OCI-LY7 (cell line): Measurements from ENCODE around the gene DAB2IP. TPM values are rescaled to one million over a fixed set of nuclear protein-coding genes. Genes with fewer than 3 reads are reported as not detected.

Experiments
- Bru-seq: library from RNA; stranded (reverse); fragments of 400-500 nt; gene quantifications from one replicate; lab custom pipeline; 2021; lab: Mats Ljungman, UMichigan
- BruChase-seq, 2 experiments: library from RNA; stranded (reverse); fragments of 400-500 nt; gene quantifications; one replicate each; lab custom pipeline; 2021; lab: Mats Ljungman, UMichigan
- BruUV-seq: library from RNA; stranded (reverse); fragments of 400-500 nt; replicated peaks from 2 replicates; lab custom pipeline; 2021; lab: Mats Ljungman, UMichigan
- CTCF ChIA-PET: fragments of 300-600 bp; sonication (Branson Sonifier 250); formaldehyde crosslinking; loops from one replicate; lab custom pipeline; 2022; ENCODE audit warnings: antibody characterized with exemption; ENCODE audit not compliant: unreplicated experiment; lab: Charles Lee
- POLR2A ChIA-PET: fragments of 300-600 bp; sonication (Branson Sonifier 250); formaldehyde crosslinking; loops from one replicate; lab custom pipeline; 2022; ENCODE audit warnings: antibody characterized with exemption; lab: Charles Lee
- DNase-seq: peaks from one replicate; pipeline ENCODE4 v3.0.0-alpha.2; 2015; ENCODE audit warnings: low spot score
- H2AFZ ChIP-seq: fragments of 200-600 bp; sonication (generic), shearing (Covaris generic); 2 replicates; pipeline ENCODE4 v1.6.1; 2014; ENCODE audit warnings: mild to moderate bottlenecking, antibody characterized with exemption, low read length, moderate library complexity
- H3K27ac ChIP-seq: fragments of 200-600 bp; sonication (generic); 2 replicates; pipeline ENCODE4 v1.5.1; 2014; ENCODE audit warnings: mixed run types, low read depth, mild to moderate bottlenecking, moderate library complexity, low read length, inconsistent platforms; ENCODE audit not compliant: poor library complexity, severe bottlenecking
- H3K36me3 ChIP-seq: fragments of 200-600 bp; sonication (generic); 2 replicates; pipeline ENCODE4 v1.6.1; 2014; ENCODE audit warnings: mild to moderate bottlenecking, antibody characterized with exemption, low read length, moderate library complexity, mixed read lengths; ENCODE audit not compliant: insufficient read depth
- H3K4me1 ChIP-seq: fragments of 200-600 bp; sonication (generic); 2 replicates; pipeline ENCODE4 v1.5.1; 2014; ENCODE audit warnings: mild to moderate bottlenecking, low read length; ENCODE audit not compliant: insufficient read depth, poor library complexity, severe bottlenecking
- H3K4me2 ChIP-seq: fragments of 200-600 bp; sonication (generic); 2 replicates; pipeline ENCODE4 v1.6.1; 2014; ENCODE audit warnings: mild to moderate bottlenecking, low read length
- H3K4me3 ChIP-seq: fragments of 200-600 bp; sonication (generic); 2 replicates; pipeline ENCODE4 v1.5.1; 2014; ENCODE audit warnings: mild to moderate bottlenecking, low read depth, low read length; ENCODE audit not compliant: poor library complexity, severe bottlenecking
- H3K79me2 ChIP-seq: fragments of 200-600 bp; sonication (generic); 2 replicates; pipeline ENCODE4 v1.6.1; 2016; ENCODE audit warnings: low read depth, mild to moderate bottlenecking, low read length, moderate library complexity, mixed read lengths; ENCODE audit not compliant: insufficient read depth
- H3K9me2 ChIP-seq: fragments of 200-600 bp; sonication (generic); 2 replicates; pipeline ENCODE4 v1.6.1; 2016; ENCODE audit warnings: mild to moderate bottlenecking, low read length, mixed read lengths; ENCODE audit not compliant: insufficient read depth
- H3K9me3 ChIP-seq: fragments of 200-600 bp; sonication (generic); 2 replicates; pipeline ENCODE4 v1.6.1; 2014; ENCODE audit warnings: mild to moderate bottlenecking, mixed run types, low read length, mixed read lengths
- H4K20me1 ChIP-seq: fragments of 200-600 bp; sonication (generic); 2 replicates; pipeline ENCODE4 v1.6.1; 2014; ENCODE audit warnings: mild to moderate bottlenecking, antibody characterized with exemption, low read length, moderate library complexity, mixed read lengths; ENCODE audit not compliant: insufficient read depth
- EZH2phosphoT487 ChIP-seq: fragments of 200-600 bp; sonication (generic); IDR thresholded peaks from 2 replicates; pipeline ENCODE4 v1.6.1; 2018; ENCODE audit warnings: low read depth, borderline replicate concordance, mild to moderate bottlenecking, mixed run types, antibody characterized with exemption, low read length, moderate library complexity, mixed read lengths
- intact Hi-C: fragments of 100-400 bp; cut with micrococcal nuclease; formaldehyde crosslinking; loops from one replicate; pipeline ENCODE4 v1.10.0; 2022; ENCODE audit not compliant: unreplicated experiment
- long read RNA-seq: library from polyadenylated mRNA; stranded (forward); transcript quantifications from one replicate; pipeline ENCODE4 v2.0.0, GENCODE V29; 2022
- total RNA-seq, 2 experiments: library from RNA; depleted of rRNA in 1 of 2; stranded (reverse); fragments of >200 nt in 1 of 2; shearing (Covaris generic) in 1 of 2; gene quantifications; 2 replicates each; pipeline ENCODE4 v1.2.3, GENCODE V29; 2014 to 2022
- TF ChIP-seq, protein P1 (sequence below): fragments of 200-600 bp; sonication (generic); conservative IDR thresholded peaks from 2 replicates; pipeline ENCODE4 v1.5.1; 2014; ENCODE audit warnings: mild to moderate bottlenecking, antibody characterized with exemption, low read length, moderate library complexity, mixed read lengths

The DAB2IP gene
- total RNA-seq (2014; rRNA removed; shearing (Covaris generic)) (2.9 and 3.9 TPM in 2 replicates), total RNA-seq (2022) (11.1 and 11.2 TPM in 2 replicates), Bru-seq, nascent RNA (percentile 34 among the genes with signal in this experiment), BruChase-seq, experiment 1, labeled RNA remaining after a 6-hour chase (percentile 41 among the genes with signal in this experiment), BruChase-seq, experiment 2, labeled RNA remaining after a 2-hour chase (percentile 36 among the genes with signal in this experiment)
- long read RNA-seq, partial matches to known transcripts = 6 of 20 reads
- long read RNA-seq, other reads (novel, unspliced or antisense) = 14 of 20 reads

DNA sequence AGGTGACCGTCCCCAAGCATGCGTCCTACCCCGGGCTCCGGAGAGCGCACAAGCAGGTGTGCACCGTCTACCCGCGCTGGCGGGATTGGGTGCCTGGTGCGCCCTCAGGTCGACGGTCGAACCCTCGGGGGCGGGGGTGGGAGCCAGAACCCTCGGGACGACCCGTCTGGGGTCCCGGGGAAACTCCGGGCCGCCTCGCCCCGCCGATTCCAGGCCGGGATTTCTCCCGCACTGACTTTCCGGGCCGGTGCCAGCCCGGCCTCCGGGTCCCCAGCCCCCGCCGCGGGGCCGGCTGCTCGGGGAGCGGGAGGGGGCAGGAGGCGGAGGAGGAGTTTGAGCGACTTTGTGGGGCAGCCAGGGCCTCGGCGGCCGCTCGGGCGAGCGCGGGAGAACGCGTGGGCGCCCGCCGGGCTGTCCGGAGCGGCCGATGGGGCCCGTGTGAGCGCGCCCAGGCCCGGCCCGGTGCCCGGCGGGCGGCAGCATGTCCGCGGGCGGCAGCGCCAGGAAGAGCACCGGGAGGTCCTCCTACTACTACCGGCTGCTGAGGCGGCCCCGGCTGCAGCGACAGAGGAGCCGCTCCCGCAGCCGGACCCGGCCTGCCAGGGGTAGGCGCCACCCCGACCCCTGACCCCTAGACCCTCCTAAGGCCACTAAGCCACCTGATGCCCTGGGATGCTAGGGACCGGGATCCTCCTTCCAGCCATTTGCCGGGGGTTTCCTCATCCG is at the start of gene DAB2IP:
TSS of gene DAB2IP (plus strand) at position 340 of the 726 bp plus-strand sequence. CDS start at position 482, 142 bp downstream.
- ChIA-PET CTCF (no interaction called here), POLR2A (no interaction called here)
- H2AFZ ChIP-seq = no peak within 1 kb of the TSS
- H3K36me3 ChIP-seq = no peaks in the 10 kb centered on the region
- no peaks in the 10 kb centered on the region for H3K79me2 ChIP-seq
- no TSS peak for BruUV-seq
- H3K9me2 ChIP-seq = no peaks in the 10 kb centered on the region
- H3K9me3 ChIP-seq = no peaks in the 10 kb centered on the region
- H3K27ac ChIP-seq = no peak within 1 kb of the TSS
- no peak for TF ChIP-seq EZH2phosphoT487
- TF ChIP-seq, protein P1, sequence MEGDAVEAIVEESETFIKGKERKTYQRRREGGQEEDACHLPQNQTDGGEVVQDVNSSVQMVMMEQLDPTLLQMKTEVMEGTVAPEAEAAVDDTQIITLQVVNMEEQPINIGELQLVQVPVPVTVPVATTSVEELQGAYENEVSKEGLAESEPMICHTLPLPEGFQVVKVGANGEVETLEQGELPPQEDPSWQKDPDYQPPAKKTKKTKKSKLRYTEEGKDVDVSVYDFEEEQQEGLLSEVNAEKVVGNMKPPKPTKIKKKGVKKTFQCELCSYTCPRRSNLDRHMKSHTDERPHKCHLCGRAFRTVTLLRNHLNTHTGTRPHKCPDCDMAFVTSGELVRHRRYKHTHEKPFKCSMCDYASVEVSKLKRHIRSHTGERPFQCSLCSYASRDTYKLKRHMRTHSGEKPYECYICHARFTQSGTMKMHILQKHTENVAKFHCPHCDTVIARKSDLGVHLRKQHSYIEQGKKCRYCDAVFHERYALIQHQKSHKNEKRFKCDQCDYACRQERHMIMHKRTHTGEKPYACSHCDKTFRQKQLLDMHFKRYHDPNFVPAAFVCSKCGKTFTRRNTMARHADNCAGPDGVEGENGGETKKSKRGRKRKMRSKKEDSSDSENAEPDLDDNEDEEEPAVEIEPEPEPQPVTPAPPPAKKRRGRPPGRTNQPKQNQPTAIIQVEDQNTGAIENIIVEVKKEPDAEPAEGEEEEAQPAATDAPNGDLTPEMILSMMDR = no peak
- no peaks in the 10 kb centered on the region for H3K4me1 ChIP-seq
- no peak for DNase-seq
- no peaks in the 10 kb centered on the region for H4K20me1 ChIP-seq
- H3K4me2 ChIP-seq = peak within 1 kb of the TSS; percentile 2; the same call in 1 of the 2 replicates
- intact Hi-C loops = no loop called here
- no peak within 1 kb of the TSS for H3K4me3 ChIP-seq

DNA sequence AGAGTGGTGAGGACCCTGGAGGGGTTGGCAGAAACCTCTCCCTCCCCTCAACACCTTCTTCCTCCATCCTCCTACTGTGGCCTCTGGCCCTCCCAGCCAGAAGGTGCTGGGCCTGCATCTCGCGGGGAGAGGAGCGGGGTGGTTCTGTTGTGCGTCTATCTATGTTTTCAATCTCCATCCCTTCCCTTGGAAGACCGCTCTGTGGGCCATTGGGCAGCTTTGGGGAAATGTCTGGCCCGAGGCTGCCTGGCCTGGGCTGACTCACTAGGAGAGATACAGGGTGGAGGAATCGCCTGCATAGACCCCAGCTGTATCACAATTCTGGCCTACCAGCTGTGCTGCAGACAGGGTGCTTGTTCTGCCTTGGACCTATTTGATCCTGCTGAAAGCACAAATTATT is 48.4 kb upstream of the DAB2IP start:
- H3K4me2 ChIP-seq = no peak overlapping the region
- no peak for TF ChIP-seq EZH2phosphoT487
- TF ChIP-seq, protein P1 = no peak
- CTCF ChIA-PET = no interaction called here
- no peaks in the 10 kb centered on the region for H3K79me2 ChIP-seq
- no peak overlapping the region for H3K4me3 ChIP-seq
- no peak overlapping the region for H3K27ac ChIP-seq
- no TSS peak for BruUV-seq
- no peak for DNase-seq
- H3K9me3 ChIP-seq = no peaks in the 10 kb centered on the region
- no peaks in the 10 kb centered on the region for H3K4me1 ChIP-seq
- POLR2A ChIA-PET = no interaction called here
- intact Hi-C loops = no loop called here
- H3K36me3 ChIP-seq = no peaks in the 10 kb centered on the region
- H2AFZ ChIP-seq = no peak overlapping the region
- no peaks in the 10 kb centered on the region for H3K9me2 ChIP-seq
- no peaks in the 10 kb centered on the region for H4K20me1 ChIP-seq
